ENCODE data around the gene GINS2.

GINS2 gene

GRCh38 chr16:85656351-85657266 is 32.1 kb downstream of the GINS2 start:
- no peak overlapping the region for H3K4me3 ChIP-seq (ENCODE audit: low read depth, low read length)
- TF ChIP-seq CTCF (IDR thresholded peaks at IDR 0.05; ENCODE audit: low read depth, low read length, missing control alignments), result no peak
- DNase-seq (ENCODE audit: low read depth), result no peak

- no peak for TF ChIP-seq CTCF (IDR thresholded peaks at IDR 0.05; ENCODE audit: low read depth, low read length, missing control alignments)
- DNase-seq (ENCODE audit: low read depth), result no peak
- H3K4me3 ChIP-seq (ENCODE audit: low read depth, low read length), result no peak overlapping the region
Measured at GRCh38 chr16:85655216-85656129, 33.3 kb downstream of the GINS2 start.

- DNase-seq (ENCODE audit: low read depth), result no peak
- H3K4me3 ChIP-seq (ENCODE audit: low read depth, low read length), result no peak overlapping the region
- no peak for TF ChIP-seq CTCF (IDR thresholded peaks at IDR 0.05; ENCODE audit: low read depth, low read length, missing control alignments)
Measured at GRCh38 chr16:85654251-85655095, 34.3 kb downstream of the GINS2 start.

- DNase-seq (ENCODE audit: low read depth), result no peak
- TF ChIP-seq CTCF (IDR thresholded peaks at IDR 0.05; ENCODE audit: low read depth, low read length, missing control alignments), result no peak
- no peak overlapping the region for H3K4me3 ChIP-seq (ENCODE audit: low read depth, low read length)
Measured at GRCh38 chr16:85653290-85653891, 35.4 kb downstream of the GINS2 start.

GRCh38 chr16:85652431-85653221 is 36.1 kb downstream of the GINS2 start:
- no peak for TF ChIP-seq CTCF (IDR thresholded peaks at IDR 0.05; ENCODE audit: low read depth, low read length, missing control alignments)
- no peak for DNase-seq (ENCODE audit: low read depth)
- H3K4me3 ChIP-seq (ENCODE audit: low read depth, low read length), result no peak overlapping the region

Measured in GM12864 (cell line).